UCSD-AML1 (cell line): ENCODE results near the gene MAP4.
"Not testable (repeated sequence)": the region's sequence is repeated elsewhere in the genome, so short reads cannot be mapped to it uniquely, and the experiment has no call there.

Source experiments
- DNase-seq: peaks from one replicate; lab custom pipeline; 2025; ENCODE audit not compliant: unreplicated experiment; lab: John Stamatoyannopoulos, UW

MAP4 gene

GRCh38 chr3:48018841-48019240 is 2.6 kb upstream of the MAP4 start:
- no peak for DNase-seq

GRCh38 chr3:48015431-48016180 is 610 bp downstream of the MAP4 start:
- no peak for DNase-seq

- DNase-seq, result no peak
Observed at GRCh38 chr3:48014358-48014757, 1.9 kb downstream of the MAP4 start.

DNA sequence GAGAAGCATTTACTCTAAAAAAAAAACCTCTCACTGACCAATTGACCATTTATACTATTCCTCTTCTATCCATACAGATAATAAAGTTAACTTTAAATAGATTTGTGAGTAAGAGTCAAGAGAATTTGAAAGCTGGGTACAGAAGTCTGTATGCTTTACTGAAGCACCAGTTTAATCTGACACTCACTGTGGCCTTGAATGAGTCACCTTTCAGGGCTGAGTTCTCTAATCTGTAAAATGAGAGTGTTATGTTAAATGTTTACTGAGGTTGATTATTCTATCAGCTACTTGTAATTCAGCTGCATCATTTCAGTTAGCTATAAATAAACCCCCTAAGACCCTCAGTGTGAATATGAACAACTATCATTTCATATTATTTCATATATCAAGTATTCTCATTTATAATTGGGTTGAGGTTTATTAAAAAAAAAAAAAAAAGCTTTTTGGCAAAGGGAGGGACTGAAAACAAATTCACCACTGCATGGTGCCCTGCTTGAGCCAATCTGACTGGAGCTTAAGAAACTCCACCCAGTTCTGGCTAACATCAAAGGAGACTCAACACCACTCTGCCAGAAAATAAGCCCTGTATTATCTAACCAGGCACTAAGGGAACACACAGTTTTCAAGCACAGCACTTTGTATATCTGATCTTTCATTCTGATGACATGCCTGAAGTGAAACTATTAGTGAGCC is 2.8 kb downstream of the MAP4 start:
- DNase-seq, result no peak

GRCh38 chr3:48012659-48013058 is 3.6 kb downstream of the MAP4 start:
- no peak for DNase-seq

DNA sequence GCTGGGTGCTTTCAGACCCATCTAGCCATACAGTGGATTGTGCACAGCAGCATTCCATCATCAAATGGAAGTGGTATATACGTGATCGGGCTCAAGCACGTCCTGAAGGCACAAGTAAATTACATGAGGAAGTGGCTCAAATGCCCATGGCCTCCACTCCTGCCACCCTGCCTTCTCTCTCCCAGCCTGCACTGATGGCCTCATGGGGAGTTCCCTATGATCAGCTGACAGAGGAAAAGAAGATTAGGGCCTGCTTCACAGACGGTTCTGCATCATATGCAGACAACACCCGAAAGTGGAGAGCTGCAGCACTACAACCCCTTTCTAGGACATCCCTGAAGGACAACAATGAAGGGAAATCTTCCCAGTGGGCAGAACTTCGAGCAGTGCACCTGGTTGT is 8.2 kb downstream of the MAP4 start:
- not testable (repeated sequence) for DNase-seq

- DNase-seq, result not testable (repeated sequence)
Observed at GRCh38 chr3:48007361-48007760, 8.9 kb downstream of the MAP4 start.

GRCh38 chr3:48006794-48007193 is 9.4 kb downstream of the MAP4 start:
- not testable (repeated sequence) for DNase-seq

- DNase-seq, result no peak
Observed at GRCh38 chr3:48004694-48005093, 11.5 kb downstream of the MAP4 start.

DNA sequence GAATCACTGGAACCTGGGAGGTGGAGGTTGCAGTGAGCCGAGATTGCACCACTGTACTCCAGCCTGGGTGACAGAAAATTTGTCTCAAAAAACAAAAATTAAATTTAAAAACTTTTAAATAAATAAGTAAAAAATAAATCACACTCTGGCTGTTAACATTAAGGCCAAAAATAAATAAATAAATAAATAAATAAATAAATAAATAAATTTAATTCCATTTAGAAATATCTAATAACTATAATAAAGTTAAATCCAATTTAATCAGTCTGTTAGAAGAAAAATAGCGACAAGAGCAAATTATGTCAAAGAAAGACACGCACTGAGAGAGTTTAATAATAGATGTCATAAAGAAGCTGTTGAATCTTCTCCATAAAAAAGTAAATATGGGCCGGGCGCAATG is 13.4 kb downstream of the MAP4 start:
- DNase-seq, result no peak

DNA sequence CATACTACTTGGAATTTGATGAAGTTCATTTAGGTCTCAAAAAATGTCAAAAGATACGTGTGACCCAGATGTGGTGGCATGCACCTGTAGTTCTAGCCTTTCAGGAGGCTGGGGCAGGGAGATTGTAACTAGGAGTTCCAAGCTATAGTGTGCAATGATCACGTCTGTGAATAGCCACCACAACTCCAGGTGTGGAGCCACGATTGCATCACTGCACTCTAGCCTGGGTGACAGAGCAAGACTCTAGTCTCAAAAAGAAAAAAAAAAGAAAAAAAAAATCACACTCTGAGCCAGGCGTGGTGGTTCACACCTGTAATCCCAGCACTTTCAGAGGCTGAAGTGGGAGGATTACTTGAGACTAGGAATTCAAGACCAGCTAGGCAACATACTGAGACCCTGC is 14.2 kb downstream of the MAP4 start:
- DNase-seq, result no peak

DNA sequence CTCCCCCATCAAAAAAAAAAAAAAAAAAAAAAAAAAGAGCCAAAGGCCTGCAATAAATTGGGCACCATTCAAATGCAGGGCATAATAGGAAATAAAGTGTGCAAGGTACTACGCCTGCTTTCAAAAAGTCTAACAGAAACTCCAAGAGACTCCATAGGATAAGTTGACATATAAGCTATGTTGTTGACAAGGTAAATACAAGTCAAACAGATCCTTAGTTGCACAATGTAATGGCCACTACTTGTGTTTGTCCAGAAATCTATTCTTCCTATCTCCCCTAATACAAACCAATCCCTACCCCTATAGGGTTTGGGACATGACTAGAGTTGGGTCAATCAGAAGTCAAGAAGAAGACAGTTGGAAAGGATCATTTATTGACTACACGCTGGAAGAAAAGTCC is 16.0 kb downstream of the MAP4 start:
- no peak for DNase-seq

- DNase-seq, result no peak
Observed at GRCh38 chr3:47996440-47996839, 19.8 kb downstream of the MAP4 start.

GRCh38 chr3:47994180-47994579 is 22.0 kb downstream of the MAP4 start:
- no peak for DNase-seq

DNA sequence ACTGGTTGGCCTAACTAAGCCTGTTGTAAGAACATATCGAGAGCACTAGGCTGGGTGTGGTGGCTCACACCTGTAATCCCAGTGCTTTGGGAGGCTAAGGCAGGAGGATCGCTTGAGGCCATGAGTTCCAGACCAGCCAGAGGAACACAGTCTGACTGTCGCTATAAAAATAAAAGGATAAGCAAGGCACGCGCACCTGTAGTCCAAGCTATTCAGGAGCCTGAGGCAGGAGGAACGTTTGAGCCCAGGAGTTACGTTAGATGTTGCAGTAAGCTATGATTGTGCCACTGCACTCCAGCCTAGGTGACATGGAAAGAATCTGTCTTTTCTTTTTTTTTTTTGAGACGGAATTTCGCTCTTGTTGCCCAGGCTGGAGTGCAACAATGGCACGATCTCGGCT is 24.9 kb downstream of the MAP4 start:
- no peak for DNase-seq

- peak; percentile 47 for DNase-seq
Observed at GRCh38 chr3:47989981-47990440, 26.2 kb downstream of the MAP4 start.

GRCh38 chr3:47985381-47985780 is 30.8 kb downstream of the MAP4 start:
- DNase-seq, result no peak

- no peak for DNase-seq
Observed at GRCh38 chr3:47984075-47984728, 32.0 kb downstream of the MAP4 start.

DNA sequence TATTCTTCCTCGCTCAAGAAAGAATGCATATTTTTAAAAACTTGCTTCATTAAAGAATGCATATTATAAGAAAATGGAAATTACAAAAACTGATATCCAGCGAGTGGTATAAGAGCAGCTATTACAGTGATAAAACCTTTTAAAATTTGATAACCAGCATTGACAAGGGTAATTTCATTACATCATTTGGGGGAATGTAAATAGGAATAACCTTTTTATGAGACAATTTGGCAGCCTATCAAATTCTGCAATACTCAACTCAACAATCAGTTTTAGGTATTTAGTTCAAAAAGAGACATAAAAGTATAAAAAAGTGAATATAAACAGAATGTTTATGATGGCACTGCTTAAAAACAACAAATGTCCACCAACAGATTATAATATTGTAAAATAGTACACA is 35.4 kb downstream of the MAP4 start:
- DNase-seq, result no peak

GRCh38 chr3:47979070-47979469 is 37.1 kb downstream of the MAP4 start:
- no peak for DNase-seq

DNA sequence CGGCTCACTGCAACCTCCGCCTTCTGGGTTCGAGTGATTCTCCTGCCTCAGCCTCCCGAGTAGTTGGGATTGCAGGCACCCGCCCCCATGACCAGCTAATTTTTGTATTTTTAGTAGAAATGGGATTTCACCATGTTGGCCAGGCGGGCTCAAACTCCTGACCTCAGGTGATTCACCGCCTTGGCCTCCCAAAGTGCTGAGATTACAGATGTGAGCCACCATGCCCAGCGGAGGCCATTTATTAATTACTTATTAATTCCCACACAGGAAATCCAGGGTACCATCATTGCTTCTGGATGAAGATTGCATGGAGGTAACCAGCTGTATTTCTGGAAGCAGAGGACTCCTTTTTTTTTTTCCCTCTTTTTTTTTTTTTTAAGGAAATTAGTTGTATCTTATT is 37.8 kb downstream of the MAP4 start:
- DNase-seq, result no peak

- DNase-seq, result no peak
Observed at GRCh38 chr3:47976135-47976732, 40.0 kb downstream of the MAP4 start.
